Measurements from ENCODE around the gene FASN.
"Not testable (repeated sequence)": the region's sequence is repeated elsewhere in the genome, so short reads cannot be mapped to it uniquely, and the experiment has no call there.

Gene FASN

GRCh38 chr17:82054351-82055022, 43.5 kb downstream of the FASN start:
- no peak for FAIRE-seq

DNA sequence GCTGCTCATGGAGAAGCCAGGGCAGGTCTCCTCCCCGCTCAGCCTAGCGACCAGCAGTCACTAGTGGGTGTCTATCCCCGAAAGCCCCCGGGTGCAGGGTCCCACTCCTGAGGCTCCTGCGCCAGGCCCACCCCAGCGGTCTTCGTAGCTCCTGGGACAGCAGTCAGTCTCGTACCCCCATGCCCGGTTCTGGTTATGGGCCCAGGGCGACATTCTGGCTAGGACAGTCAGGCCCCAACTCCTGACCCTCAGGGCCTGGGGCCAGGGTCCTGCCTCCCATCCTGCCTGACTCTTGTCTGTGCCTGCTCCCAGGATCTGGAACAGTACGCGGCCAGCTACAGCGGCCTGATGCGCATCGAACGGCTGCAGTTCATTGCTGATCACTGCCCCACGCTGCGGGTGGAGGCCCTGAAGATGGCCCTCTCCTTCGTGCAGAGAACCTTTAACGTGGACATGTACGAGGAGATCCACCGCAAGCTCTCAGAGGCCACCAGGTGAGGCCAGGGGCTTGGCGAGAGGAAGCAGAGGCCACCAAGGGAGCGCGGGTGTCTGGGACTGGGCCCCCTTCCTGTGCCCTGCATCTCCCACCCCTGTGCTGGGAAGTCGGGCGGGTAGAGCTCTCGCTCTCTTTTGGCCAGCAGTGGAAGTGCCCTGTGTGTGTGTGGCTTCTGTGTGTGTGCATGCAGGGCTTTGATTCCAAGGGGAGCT, 44.3 kb downstream of the FASN start:
- FAIRE-seq, result no peak

DNA sequence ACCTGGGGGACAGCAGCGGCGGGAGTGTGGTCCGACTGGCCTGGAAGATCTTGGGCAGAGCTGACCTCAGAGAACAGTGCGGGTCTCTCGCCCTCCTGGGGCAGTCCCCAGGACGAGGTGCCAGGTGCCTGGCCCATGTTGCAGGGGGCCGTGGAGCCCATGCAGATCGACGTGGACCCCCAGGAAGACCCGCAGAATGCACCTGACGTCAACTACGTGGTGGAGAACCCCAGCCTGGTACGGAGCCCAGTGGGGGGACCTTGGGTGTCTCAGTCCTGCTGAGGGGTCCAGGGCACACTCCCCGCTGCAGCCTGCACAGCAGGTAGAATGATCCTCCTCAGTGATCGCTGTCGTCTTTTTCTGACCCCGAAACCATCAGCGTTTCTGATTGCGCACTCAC, 44.9 kb downstream of the FASN start:
- FAIRE-seq, result no peak

DNA sequence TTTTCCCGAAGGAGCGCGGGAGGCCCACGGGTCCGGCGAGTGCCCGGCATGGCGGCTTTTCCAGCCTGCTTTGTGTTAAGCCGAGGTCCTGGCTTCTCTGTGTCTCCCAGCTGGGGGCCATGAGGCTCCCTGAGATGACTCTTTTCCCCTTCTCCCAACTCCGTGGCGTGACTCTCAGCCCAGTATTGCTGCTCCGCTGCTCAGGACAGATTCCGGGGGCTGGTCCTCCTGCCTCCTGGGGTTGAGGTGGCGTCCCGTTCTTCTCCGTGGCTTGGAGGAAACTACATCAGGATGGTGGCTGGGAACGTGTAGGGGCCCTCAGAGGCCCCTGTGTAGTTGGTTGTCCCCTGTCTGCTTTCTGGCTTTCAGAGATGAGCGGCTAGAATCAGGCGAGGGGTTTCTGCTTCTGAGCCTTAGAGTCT, 45.4 kb downstream of the FASN start:
- FAIRE-seq, result no peak

- FAIRE-seq, result no peak
Observed at GRCh38 chr17:82051776-82052637, 46.0 kb downstream of the FASN start, which contains the start of the genes GPS1 and RFNG. Gene GPS1, plus strand, starts transcription at chr17:82051898. Its CDS starts 34 bp downstream, at chr17:82051932. Gene RFNG, minus strand, starts transcription at chr17:82051811. Its CDS starts 45 bp downstream, at chr17:82051766.

- FAIRE-seq, result no peak
Observed at GRCh38 chr17:82050761-82051641, 47.0 kb downstream of the FASN start.

GRCh38 chr17:82050152-82050760, 47.8 kb downstream of the FASN start:
- no peak for FAIRE-seq

GRCh38 chr17:82049521-82049971, 48.5 kb downstream of the FASN start:
- no peak for FAIRE-seq

GRCh38 chr17:82049106-82049505, 48.9 kb downstream of the FASN start:
- FAIRE-seq, result no peak

- no peak for FAIRE-seq
Observed at GRCh38 chr17:82048571-82048971, 49.5 kb downstream of the FASN start.

DNA sequence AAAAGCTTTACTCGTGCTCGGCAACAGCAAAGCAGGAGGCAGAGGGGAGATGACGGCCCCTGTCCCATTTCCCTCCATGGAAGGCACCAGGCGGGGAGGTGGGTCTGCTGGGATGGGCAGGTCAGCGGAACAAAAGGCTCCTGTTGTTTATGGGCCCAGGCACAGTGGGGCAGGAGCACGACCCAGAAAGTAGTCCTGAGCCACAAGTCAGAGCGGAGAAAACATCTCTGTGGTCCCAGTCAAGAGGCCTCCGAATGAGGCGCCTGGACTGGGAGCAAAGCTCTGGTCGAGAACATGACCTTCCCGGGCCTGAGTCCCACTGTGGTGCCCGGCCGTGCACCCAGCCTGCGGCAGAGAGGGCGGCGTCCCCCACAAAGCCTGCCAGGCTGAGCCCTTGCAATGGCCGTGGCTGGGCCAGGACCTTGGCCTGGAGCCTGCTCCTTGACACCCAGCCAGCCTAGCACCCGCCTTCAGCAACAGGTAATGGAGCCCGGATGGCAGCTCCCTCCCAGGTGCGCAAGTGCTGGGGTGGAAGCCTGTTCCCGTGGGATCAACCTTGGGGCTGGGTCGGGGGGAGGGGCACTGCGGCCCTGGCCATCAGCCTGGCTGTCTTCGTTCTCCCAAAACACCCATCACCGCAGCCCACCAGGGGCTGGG, 50.0 kb downstream of the FASN start:
- FAIRE-seq, result no peak

- FAIRE-seq, result no peak
Observed at GRCh38 chr17:82047379-82047778, 50.7 kb downstream of the FASN start.

GRCh38 chr17:82046903-82047302, 51.1 kb downstream of the FASN start:
- no peak for FAIRE-seq

- FAIRE-seq, result no peak
Observed at GRCh38 chr17:82045936-82046484, 52.0 kb downstream of the FASN start.

DNA sequence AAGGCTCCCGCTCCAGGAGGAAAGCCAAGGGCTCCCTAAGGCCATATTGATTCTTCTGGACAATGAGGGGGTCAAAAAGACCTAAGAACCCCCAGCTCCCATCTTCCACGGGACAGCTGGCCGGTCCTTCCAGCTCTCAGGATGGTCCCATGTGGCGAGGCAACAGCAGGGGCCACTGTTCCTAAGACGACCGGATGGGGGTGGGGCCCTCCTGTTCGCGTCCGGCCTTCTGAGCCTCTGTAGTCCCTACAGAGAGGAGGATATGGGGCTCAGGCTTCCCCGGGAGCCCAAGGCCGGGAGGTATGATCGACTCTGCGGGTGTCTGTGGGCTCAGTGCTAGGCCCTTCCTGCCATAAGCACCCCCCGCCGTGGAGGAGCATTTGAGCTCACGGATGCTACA, 54.5 kb downstream of the FASN start:
- no peak for FAIRE-seq

DNA sequence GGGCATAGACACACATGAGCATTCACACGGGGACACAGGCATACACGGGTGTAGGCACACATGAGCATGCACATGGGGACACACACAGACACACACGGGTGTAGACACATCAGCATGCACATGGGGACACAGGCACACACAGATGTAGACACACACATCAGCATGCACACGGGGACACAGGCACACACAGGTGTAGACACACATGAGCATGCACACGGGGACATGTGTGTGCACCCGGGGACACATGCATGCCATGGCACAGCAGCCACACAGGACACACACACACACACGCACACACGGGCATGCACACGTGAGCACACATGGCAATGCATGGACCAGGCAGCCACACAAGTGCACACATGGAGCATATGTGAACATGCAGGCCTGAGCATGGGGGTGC, 55.4 kb downstream of the FASN start:
- no peak for FAIRE-seq

- FAIRE-seq, result no peak
Observed at GRCh38 chr17:82041144-82041814, 56.8 kb downstream of the FASN start.

- no peak for FAIRE-seq
Observed at GRCh38 chr17:82039695-82040299, 58.2 kb downstream of the FASN start.

DNA sequence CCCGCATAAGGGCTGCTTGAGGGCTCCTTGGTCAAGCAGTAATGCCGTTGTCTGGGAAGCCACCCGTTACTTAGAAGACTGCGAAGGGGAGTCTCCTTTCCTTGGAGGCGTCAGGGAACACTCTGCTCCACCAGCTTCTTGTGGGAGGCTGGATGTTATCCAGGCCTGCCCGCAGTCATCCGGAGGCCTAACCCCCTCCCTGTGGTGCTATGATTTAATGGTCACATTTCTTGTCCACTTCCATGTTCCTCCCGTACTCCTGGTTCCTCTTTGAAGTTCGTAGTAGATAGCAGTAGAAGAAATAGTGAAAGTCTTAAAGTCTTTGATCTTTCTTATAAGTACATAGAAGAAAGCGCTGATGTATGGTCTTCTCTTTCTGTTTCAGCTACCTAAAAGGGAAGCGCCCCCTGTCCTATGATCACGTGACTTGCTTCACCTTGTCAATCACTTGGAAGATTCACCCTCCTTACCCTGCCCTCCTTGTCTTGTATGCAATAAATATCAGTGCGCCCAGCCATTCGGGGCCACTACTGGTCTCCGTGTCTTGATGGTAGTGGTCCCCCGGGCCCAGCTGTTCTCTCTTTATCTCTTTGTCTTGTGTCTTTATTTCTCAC, 59.1 kb downstream of the FASN start:
- not testable (repeated sequence) for FAIRE-seq

DNA sequence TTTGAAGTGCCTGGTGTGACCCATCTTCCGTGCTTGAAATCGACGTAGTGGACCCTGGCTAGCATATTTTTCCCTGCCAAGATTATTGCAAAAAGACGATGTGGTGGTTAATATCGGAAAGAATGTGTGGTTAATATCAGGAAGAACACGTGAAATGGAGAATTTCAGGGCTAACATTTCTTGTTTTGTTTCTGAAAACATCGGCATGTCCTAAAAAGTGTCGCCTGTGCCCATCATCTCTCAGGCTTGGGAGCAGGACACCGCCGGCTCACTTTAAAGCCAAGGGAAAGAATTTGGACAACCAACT, 60.2 kb downstream of the FASN start:
- no peak for FAIRE-seq

All from A204.1 (cell line).